DMS 273 (cell line): ENCODE results near the gene MICAL2.
A peak's percentile ranks its signal among the peaks of the same experiment; 100 is the strongest.

Experiments
- DNase-seq: peaks from one replicate; lab custom pipeline; 2025; ENCODE audit not compliant: unreplicated experiment; lab: John Stamatoyannopoulos, UW

MICAL2 gene

DNA sequence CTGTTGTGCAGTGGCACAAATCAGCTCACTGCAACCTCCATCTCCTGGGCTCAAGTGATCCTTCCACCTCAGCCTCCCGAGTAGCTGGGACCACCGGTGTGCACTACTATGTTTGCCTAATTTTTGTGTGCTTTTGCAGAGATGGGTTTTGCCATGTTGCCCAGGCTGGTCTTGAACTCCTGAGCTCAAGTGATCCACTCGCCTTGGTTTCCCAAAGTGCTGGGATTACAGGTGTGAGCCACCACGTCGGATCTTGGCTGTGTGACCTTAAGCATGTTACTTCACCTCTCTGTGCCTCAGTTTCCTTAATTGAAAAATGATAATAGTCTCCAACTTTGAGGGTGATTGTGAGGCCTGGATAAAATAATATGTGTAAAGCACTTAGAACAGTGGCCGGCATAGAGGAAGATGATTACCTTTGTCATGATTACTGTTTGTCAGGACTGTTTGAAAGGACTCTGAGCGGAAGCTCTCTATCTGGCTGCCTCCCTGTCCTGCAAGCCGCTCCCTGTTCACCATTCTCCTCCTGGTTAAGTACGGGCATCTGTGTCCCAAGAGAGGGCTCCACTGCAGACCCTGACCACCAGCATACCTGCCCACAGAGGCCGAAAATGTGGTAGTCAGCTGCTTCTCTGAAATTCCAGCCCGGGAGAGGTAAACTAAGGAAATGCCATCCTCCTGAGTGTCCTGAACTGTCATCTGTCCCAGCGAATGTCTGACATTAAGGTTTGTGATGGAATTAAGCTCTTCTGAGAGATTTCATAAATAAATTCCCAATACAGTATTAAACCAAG, 73.6 kb downstream of the MICAL2 start:
- no peak for DNase-seq

DNA sequence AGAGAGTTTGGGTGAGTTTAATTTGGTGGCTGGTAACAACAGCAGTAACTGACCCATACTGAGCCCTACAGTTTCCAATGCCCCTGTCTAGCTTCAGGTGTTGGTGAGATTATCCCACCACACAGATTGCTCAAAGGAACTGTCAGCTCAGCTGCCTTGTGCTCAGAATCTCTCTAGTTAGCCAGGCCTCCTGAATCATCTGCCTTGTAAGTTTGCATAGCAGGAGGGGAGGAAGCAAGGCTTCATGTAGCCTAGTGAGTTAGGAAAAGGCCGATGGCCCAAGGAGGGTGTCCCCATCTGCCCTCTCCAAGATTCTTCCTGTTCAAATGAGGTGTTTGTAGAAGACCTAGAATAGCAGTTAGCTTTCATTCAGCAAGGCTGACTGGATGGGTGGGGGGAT, 74.3 kb downstream of the MICAL2 start:
- no peak for DNase-seq

DNA sequence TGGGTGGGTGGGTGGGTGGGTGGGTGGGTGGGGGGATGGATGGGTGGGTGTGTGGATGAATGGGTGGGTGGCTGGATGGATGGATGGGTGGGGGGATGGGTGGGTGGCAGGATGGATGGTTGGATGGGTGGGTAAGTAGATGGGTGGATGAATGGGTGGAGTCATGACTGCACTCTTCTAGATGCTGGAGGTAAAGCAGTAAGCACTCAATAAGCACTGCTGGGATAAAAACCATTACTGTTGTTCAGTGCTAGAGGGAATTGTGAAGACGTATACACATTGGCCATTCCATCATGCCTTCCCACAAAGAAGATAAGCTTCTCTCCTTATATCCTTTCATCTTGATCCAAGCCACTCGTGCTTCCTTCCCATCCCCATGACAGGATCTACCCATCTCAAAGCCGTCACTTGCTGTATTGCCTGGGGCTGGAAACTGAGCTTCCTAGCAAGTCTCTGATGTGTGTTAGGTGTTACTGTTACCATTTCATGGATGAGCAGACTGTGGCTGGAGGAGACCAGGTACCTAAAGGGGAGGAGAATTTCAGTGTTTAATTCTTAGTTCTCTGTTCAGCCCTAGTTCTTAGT, 74.8 kb downstream of the MICAL2 start:
- no peak for DNase-seq

DNA sequence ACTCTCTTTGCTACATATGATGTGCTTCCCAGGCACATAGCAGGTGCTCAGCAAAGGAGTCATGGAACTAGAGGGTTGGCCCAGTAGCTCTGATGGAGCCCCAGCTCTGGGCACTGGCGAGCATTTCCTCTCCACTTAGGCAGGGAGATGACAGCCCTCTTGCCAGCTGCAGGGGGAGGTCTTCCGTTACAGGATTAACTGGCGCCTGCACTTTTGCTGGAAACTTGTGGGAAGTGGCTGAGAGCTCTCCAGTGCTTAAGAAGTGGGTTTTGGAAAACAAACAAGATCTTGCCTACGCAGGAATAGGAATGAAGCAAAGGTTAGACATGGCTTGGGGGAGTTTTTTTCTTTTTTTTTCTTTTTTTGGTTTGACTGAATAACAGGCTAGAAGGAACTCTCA, 75.5 kb downstream of the MICAL2 start:
- peak; percentile 72 for DNase-seq

DNA sequence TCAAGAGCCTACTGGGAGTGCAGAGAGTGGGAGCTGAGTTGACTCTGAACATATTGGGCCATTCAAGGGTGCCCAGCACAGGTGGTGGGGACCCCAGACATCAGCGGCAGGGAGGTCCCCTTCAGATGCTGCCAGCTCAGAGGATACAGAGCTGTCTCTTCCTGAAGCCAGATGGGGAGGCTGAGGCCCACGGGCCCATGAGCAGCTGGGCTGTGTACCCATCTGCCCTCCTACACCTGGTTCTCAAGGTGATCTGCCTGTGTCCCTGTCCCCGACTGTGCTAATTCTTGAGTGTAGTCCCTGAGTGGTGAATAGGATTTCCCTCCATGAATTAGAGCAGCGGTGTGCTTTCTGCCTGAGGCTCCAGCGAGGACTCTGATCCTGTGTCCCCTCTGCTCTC, 76.3 kb downstream of the MICAL2 start:
- DNase-seq, result peak; percentile 11

DNA sequence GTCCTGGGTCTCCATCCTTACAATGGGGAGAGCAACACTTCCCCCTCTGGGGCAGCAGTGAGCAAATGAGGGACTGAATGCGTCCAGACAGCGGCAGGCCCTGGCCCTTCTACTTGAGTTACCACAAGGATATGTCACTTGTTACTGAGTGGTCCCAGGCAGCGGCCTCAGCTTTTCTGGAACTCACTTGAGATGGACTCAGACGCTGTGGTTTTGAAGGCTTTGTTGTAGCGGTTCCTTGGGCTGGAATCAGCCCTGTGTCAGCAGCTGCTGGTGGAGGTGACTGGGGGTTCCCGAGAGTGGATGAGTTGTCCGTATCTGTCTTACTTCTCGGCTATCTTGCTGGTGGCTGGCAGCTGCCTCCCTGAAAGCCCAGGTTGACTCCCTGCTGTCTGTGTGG, 77.0 kb downstream of the MICAL2 start:
- peak; percentile 8 for DNase-seq

DNA sequence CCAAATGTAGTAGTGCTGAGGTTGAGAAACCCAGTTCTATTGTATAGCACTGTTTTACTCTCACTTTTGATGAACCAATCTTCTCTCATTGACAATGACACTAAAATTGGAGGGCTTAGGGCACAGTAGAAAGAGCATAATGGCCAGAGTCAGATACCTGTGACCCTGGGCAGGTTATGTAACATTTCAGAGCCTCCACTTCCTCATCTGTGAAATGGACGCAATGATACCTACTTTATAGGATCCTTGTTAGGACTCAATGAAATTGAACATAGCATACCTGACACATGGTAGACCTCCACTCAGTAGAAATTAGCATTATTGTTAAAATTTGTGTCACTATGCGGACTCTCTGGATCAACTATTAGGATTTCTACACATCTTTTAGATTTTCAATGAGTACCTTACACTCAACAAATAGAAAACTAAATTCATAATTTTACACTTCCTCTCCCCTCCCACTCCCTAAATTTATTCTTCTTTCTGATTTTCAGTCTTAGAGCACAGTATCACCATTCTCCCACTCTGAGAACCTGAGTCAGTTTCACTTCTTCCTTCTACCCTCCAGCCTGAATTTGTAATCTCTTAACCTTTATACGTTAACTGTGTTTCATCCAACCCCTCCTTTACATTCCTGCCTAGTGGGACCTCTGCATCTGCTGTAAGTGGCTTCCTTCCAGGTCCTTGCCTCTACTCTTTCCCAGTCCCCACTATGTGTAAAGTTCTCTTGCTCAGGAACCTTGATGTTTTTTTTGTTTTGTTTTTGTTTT, 78.3 kb downstream of the MICAL2 start:
- peak; percentile 33 for DNase-seq

DNA sequence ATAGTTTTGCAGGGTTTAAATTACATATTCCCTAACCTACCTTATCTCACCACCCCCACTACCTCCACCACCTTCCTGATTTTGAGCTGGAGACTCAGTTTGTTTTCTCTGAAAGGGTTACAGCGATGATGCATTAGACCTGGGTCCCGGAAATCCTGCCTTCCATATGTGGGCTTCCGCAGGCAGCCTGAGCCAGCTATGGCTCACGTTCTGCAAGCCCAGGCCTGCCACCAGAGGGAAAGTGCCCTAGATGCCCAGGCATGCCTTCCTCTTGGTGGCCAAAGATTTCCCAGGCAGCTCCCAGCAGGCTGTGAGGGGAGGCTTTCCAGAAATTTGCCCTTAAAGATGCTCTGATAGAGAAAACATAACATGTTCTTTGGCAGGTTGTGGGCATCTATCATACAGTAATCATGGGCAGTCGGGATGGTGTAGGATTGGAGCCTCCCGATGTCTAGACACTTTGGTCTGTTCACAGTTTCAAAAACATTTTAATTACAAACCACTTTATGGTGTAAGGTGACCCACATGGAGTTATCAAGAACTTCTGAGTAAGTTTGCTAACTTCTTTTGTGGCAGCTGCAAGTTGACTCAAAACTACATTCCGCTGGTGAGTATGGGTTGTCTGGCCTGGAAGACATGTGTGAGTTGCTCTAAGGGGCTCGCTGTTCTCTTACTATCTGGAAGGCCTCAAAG, 79.3 kb downstream of the MICAL2 start:
- peak; percentile 90 for DNase-seq

DNA sequence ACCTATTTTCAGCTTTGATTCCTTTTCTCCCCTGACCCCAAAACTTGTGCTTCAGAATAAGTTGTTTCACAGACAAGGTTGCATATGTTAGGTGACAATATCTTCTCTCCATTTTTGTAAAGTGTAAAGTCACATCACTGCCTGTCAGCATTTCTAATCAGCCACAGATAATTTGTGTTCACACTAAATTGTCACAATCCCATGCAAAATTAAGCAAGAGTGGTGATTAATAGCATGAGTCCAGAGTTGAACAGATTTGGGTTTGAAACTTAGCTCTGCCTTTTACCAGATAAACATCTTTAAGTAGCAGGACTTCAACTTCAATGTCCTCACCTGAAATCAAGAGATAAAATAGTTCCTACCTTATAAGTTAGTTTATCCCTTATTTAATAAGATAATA, 80.1 kb downstream of the MICAL2 start:
- no peak for DNase-seq

DNA sequence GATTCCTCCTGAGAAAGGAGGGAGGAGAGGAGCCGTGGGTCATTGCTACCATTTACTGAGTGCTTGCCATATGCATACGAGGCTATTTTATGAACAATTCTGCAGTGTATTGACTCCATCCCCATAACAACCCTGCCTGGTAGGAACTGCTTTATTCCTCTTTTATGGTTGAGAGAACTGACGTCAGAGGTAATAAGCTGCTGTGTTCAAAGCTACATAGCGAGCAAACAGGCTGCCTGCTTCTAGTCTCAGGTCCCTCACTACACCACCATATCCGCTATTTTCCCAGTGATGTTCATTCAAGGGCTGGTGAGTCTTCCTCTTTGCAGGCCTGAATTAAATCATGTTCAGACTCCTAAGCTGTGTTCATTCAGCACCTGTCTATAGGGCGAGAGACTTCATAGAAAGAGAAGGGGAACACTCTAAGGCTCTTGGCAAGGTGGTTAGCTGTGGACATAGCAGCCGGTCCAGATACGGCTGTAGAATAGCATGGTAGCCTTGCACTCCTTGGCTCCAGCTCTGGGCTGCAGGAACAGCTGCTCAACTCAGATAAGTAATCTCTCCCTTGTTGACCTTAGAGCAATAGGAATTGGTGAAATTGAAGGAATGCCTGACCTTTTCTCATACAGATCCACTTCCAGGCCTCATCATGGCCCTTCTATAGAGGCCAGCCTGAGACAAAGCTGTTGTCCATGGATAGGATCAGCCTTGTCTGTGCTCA, 82.6 kb downstream of the MICAL2 start:
- no peak for DNase-seq

DNA sequence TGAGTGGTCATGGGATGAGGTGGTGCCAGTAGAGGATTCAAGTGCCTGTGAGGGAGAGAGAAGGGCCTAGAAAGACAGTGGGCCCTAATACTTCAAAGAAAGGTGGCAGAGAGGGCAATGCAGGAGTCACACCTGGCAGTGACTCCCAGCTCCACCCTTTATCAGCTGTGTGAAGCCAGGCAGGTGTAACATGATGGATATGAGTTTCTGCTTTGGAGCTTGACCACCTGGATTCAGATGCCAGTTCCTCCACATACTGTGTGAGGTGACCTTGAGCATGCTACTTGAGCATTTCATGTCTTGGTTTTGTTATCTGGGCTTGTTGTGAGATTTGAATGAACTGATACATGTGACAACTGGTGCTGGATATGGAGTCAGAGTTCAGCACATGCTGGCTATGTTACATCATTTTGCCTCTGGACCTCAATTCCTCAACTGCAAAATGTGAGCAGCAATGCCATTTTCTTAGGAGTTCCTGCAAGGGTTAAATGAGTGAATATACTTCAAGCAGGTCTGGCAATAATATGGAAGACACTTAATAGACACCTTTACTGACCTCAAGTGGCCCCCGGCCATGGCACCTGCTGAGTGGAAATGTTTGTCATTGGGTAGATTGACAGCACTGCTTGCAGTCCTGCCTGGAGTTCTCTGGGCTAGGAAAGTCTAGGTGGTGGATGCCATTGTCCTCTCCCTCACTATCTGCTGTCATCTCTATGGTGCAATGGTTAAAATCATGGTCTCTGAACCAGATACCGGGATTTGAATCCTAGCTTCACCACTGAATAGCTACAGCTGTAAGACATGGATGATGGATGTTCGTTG, 83.3 kb downstream of the MICAL2 start:
- no peak for DNase-seq

DNA sequence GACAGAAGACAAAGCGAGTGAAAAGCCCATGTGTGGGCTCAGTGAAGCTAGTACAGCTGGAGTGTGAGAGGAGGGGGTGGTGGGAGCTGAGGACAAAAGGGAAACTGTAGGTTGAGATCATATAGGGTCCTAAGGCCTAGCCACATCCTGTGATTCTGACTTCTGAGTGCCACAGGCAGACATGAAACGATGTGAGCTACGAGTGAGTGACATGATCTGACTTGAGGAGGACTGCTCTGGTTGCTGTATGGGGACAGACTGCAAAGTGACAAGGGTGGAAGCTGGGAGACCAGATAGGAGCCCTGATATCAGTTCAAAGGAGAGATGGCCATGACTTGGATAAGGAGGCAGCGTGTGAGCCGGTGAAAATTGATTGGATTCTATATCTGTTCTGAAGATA, 85.4 kb downstream of the MICAL2 start:
- no peak for DNase-seq

DNA sequence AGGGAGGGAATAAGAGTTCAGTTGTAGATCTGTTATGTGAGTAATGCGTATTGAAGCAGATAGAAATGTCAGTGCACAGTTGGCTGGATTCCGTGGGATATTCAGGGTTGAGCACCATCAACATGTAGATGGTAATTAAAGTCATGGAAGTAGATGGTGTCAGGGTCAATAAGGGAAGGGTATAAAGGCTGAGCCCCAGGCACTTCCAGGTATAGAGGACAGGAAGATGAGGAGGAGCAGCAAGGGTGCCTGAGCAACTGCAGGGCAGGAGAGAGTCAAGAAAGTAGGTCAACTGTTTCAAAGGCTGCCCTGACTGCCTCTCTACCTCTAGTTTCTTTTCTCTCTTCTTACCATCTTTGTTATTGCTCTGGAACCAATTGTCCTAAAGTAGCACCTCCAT, 85.9 kb downstream of the MICAL2 start:
- DNase-seq, result no peak

DNA sequence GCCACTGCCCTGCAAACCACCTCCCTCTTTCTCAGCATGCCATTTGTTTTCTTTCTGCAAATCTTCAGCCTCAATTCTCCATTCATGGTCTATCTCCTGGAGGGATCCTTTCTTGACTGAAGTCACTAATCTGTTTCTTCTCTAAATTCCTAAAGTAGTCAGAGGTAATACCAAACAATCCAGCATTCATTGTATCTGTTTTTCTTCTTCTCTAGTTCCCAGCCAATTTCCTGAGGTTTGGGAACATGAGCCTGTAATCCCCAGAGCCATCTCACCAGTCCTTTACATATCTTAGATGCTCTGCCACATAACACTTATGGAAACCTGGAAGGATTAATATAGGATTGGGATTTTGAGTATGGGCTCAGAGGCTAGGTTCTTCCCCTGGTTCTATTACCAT, 86.5 kb downstream of the MICAL2 start:
- DNase-seq, result no peak

DNA sequence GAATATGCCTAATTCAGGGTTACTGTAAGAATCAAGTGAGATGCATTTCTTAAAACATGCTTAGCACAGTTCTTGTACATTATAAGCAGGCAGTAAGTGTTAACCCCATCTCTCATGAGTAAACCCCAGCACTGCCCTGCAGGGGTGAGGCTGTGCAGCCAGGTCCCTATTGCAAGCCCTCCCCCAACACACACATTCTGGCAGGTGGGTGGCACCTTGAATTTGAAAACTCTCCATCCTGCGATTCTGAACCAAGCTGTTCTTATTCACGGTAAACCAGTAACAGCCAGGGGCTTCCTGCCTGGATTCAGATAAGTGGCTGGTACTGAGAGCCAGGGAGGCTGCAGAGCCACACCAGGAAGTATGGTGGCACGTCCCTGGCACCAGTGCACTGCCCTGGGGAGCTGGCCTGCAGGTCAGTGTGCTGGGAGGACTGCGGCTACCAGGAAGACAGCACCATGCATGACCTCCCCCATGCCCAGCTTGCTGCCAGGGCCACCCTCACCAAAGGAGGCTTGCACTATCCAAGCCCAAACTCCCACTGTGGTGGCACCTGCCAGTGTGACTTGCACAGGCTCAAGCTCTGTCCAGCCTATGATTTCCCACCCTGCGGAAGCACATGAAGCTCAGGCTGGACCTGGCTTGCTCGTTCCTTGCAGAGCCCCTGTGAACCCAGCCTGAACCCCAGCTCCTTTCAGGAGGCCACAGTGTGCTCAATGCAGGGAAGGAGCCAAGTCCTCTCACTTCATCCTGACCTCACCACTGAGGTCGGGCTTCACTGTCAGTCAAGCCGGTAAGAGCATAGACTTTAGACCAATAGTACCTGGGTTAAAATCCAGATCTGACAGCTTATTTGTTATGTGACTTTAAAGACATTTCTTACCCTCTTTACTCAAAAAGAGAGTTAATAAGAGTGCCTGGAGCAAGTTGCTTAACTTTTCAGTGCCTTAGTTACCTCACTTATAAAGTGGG, 88.1 kb downstream of the MICAL2 start:
- DNase-seq, result no peak

DNA sequence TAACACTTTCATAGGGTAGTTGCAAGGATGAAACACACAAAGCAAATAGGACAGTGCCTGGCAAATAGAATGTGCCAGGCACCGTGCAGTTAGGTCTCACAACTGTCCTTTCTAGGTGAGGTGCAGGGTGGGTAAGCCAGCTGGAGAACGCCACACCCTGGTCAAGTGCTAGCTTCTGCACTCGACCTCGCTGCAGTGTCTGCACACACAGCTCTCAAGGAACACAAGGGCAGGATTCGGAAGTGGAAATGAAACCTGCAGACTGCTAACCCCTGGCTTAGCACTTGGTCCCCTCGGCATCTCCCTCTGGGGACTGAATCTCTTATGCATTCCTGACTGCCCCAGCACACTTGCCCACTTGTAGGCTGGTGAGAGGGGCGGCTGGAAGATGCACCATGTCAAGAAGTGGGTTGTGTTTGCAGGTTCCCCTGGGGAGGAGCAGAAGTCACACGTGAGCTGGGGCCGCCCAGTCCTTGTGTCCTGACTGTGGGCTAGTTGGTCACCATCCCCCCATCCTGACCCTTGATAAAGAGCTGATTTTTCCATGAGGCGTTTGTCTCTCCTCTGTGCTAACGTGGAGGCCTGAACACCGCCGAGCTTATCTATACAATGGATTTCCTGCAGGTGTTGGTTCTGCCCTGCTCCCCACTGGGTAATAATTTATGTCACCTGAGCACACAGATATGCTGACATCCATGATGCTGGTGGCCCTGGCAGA, 89.0 kb downstream of the MICAL2 start:
- no peak for DNase-seq

DNA sequence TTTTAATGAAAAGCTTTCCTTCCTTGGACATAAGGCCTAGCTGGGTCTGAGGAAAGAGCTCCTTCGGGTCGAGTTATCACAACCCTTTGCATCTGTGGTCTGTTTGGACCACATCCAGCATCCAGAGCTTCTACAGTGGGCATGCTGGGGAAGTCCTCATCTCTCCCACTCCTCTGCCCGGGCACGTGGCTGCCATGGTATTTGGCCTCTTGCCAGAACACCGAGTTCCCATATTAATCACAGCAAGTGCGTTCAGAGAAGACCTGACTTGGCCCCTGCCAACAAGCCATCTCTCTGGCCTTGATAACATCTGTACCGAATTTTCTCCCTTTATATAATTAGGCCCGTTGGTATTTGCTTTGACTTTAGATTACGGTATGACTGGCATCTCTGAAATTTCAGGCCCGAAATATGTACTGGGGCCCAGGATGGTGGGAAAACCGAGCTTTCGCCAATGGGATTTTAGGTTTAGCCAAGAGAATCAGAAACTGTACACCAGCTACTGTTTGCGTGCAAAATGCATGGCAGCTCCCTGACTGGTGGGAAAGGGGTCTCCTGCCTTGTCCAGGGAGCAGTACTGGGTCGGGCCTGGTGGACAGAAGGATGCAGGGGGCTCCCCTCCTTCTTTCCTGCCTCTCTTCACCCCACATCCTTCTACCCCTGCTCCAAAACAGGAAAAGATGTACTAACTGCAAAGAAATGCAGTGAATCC, 90.0 kb downstream of the MICAL2 start:
- DNase-seq, result peak; percentile 71
